HCT116 (cell line): ENCODE data around the gene ATRN. TPM values are rescaled to one million over a fixed set of nuclear protein-coding genes. Genes with fewer than 3 reads are reported as not detected.

Source experiments
- ATAC-seq: fragments of 200-7000 bp; cut with Tn5 transposase; 2 replicates; pipeline ENCODE4 v1.9.1; 2020; ENCODE audit warnings: mild to moderate bottlenecking, moderate library complexity
- BruUV-seq: library from RNA; stranded (reverse); fragments of 400-500 nt; replicated peaks from 2 replicates; lab custom pipeline; 2021; lab: Mats Ljungman, UMichigan
- CTCF ChIA-PET: fragments of 300-600 bp; sonication (Branson Sonifier 250); formaldehyde crosslinking; loops from one replicate; lab custom pipeline; 2021; ENCODE audit warnings: antibody characterized with exemption; lab: Charles Lee
- POLR2A ChIA-PET: fragments of 300-600, 350-600 bp; sonication (Branson Sonifier 250); formaldehyde crosslinking; loops from one replicate; lab custom pipeline; 2021; ENCODE audit warnings: antibody characterized with exemption; lab: Charles Lee
- RAD21 ChIA-PET, 2 experiments: fragments of 300-600 bp; sonication (Branson Sonifier 250); formaldehyde crosslinking; loops; one replicate each; lab custom pipeline; 2023; ENCODE audit warnings: low total read pairs in 2 of 2; ENCODE audit not compliant: uncharacterized antibody in 2 of 2, unreplicated experiment in 2 of 2, low non-redundant PET in 1 of 2; lab: Charles Lee
- DNase-seq: peaks from one replicate; pipeline ENCODE4 v3.0.0-alpha.2; 2010; ENCODE audit warnings: low read depth, low spot score
- H2AFZ ChIP-seq: fragments of 200-600 bp; shearing (Covaris generic), sonication (generic); 2 replicates; pipeline ENCODE4 v1.6.1; 2017; ENCODE audit warnings: low read depth, mixed run types, mixed read lengths, antibody characterized with exemption, low read length; ENCODE audit not compliant: poor library complexity, severe bottlenecking
- H3K27ac ChIP-seq: 2 replicates; pipeline ENCODE4 v1.5.1; 2012; ENCODE audit warnings: low read depth, low read length
- H3K27me3 ChIP-seq: fragments of 200-600 bp; sonication (generic); 2 replicates; pipeline ENCODE4 v1.6.1; 2016; ENCODE audit warnings: mixed run types, low read length, mixed read lengths; ENCODE audit not compliant: insufficient read depth
- H3K36me3 ChIP-seq, 2 experiments: fragments of 200-500 bp in 1 of 2; fragments of 200-600 bp in 1 of 2; sonication (Bioruptor generic) in 1 of 2; sonication (generic) in 1 of 2; 2 replicates each; pipeline versions ENCODE4 v1.5.1 to v1.6.1; 2014 to 2016; ENCODE audit warnings: low read length in 2 of 2, inconsistent platforms in 1 of 2, mixed read lengths in 1 of 2, mixed run types in 1 of 2; ENCODE audit not compliant: insufficient read depth in 2 of 2, control insufficient read depth in 1 of 2
- H3K4me1 ChIP-seq, 2 experiments: fragments of 200-600 bp in 1 of 2; sonication (generic) in 1 of 2; 2 replicates each; pipeline versions ENCODE4 v1.5.1 to v1.6.1; 2012 to 2017; ENCODE audit warnings: low read length in 2 of 2, inconsistent platforms in 1 of 2, mild to moderate bottlenecking in 1 of 2, mixed read lengths in 1 of 2, mixed run types in 1 of 2, moderate library complexity in 1 of 2; ENCODE audit not compliant: insufficient read depth in 2 of 2, control insufficient read depth in 1 of 2
- H3K4me2 ChIP-seq: fragments of 200-600 bp; sonication (generic); 2 replicates; pipeline ENCODE4 v1.6.1; 2017; ENCODE audit warnings: mixed run types, low read length, mixed read lengths
- H3K4me3 ChIP-seq, 2 experiments: fragments of 200-600 bp in 1 of 2; sonication (generic) in 1 of 2; replicated peaks in 1 of 2; 2 replicates each; pipeline ENCODE4 v1.5.1; 2011 to 2016; ENCODE audit warnings: low read length in 2 of 2, control low read depth in 1 of 2, low read depth in 1 of 2, mild to moderate bottlenecking in 1 of 2, mixed read lengths in 1 of 2, mixed run types in 1 of 2
- H3K79me2 ChIP-seq: fragments of 200-600 bp; sonication (generic); 2 replicates; pipeline ENCODE4 v1.6.1; 2017; ENCODE audit warnings: mild to moderate bottlenecking, mixed run types, low read length, moderate library complexity, mixed read lengths; ENCODE audit not compliant: insufficient read depth
- H3K9ac ChIP-seq: fragments of 200-600 bp; sonication (generic); 2 replicates; pipeline ENCODE4 v1.6.1; 2016; ENCODE audit warnings: low read length, mixed read lengths
- H3K9me2 ChIP-seq: fragments of 200-600 bp; sonication (generic), shearing (Covaris generic); 2 replicates; pipeline ENCODE4 v1.6.1; 2017; ENCODE audit warnings: mixed run types, mild to moderate bottlenecking, moderate library complexity; ENCODE audit not compliant: insufficient read depth
- H3K9me3 ChIP-seq, 2 experiments: fragments of 200-500 bp in 1 of 2; fragments of 200-600 bp in 1 of 2; sonication (Bioruptor generic) in 1 of 2; sonication (generic) in 1 of 2; 2 replicates each; pipeline ENCODE4 v1.6.1; 2014 to 2017; ENCODE audit warnings: low read length in 2 of 2, mixed read lengths in 2 of 2, inconsistent platforms in 1 of 2, low read depth in 1 of 2, mild to moderate bottlenecking in 1 of 2, mixed run types in 1 of 2, moderate library complexity in 1 of 2; ENCODE audit not compliant: control insufficient read depth in 1 of 2, insufficient read depth in 1 of 2
- H4K20me1 ChIP-seq: fragments of 200-600 bp; sonication (generic), shearing (Covaris generic); 2 replicates; pipeline ENCODE4 v1.6.1; 2017; ENCODE audit warnings: mixed run types, mild to moderate bottlenecking, moderate library complexity; ENCODE audit not compliant: insufficient read depth
- EZH2phosphoT487 ChIP-seq: fragments of 200-600 bp; IDR thresholded peaks from 2 replicates; pipeline ENCODE4 v1.6.1; 2018; ENCODE audit warnings: antibody characterized with exemption, borderline replicate concordance
- JUND ChIP-seq: IDR thresholded peaks from 2 replicates; pipeline ENCODE4 v1.6.1; 2012
- SIN3A ChIP-seq: IDR thresholded peaks from 2 replicates; pipeline ENCODE4 v1.6.1; 2012; ENCODE audit warnings: low read depth
- TCF7L2 ChIP-seq: IDR thresholded peaks from 2 replicates; pipeline ENCODE4 v1.7.0; 2011; ENCODE audit warnings: borderline replicate concordance, inconsistent platforms; ENCODE audit not compliant: insufficient read depth, insufficient read length; ENCODE audit errors: extremely low read depth
- YY1 ChIP-seq: IDR thresholded peaks from 2 replicates; pipeline ENCODE4 v1.6.1; 2011; ENCODE audit warnings: low read length, low read depth, moderate library complexity, mild to moderate bottlenecking; ENCODE audit not compliant: insufficient replicate concordance; ENCODE audit errors: extremely low read depth
- ZFX ChIP-seq: fragments of 450-650 bp; IDR thresholded peaks from 2 replicates; pipeline ENCODE4 v1.6.1; 2017
- ZNF274 ChIP-seq: fragments of 200-500 bp; sonication (Bioruptor generic); IDR thresholded peaks from 2 replicates; pipeline ENCODE4 v1.6.1; 2014; ENCODE audit warnings: mild to moderate bottlenecking, low read depth, low read length, inconsistent platforms
- intact Hi-C: fragments of 100-400 bp; cut with micrococcal nuclease; formaldehyde crosslinking; loops from 2 replicates; pipeline ENCODE4 v1.10.0; 2022
- total RNA-seq: library from RNA; stranded (reverse); gene quantifications from one replicate; pipeline ENCODE4 v1.2.1, GENCODE V29; 2021; ENCODE audit not compliant: unreplicated experiment
- TF ChIP-seq, protein P1 (sequence below), 3 experiments: fragments of 200-600 bp in 1 of 3; sonication (generic) in 1 of 3; IDR thresholded peaks in 2 of 3; conservative IDR thresholded peaks in 1 of 3; 2 replicates each; pipeline ENCODE4 v1.5.1; 2012 to 2017; ENCODE audit warnings: low read depth in 2 of 3, low read length in 2 of 3, antibody characterized with exemption in 1 of 3, borderline replicate concordance in 1 of 3, control low read depth in 1 of 3, mild to moderate bottlenecking in 1 of 3, mixed read lengths in 1 of 3, mixed run types in 1 of 3, moderate library complexity in 1 of 3; ENCODE audit not compliant: insufficient read depth in 1 of 3

Gene ATRN
- total RNA-seq, 1 experiment from 2014 or later = 24.4 TPM

DNA sequence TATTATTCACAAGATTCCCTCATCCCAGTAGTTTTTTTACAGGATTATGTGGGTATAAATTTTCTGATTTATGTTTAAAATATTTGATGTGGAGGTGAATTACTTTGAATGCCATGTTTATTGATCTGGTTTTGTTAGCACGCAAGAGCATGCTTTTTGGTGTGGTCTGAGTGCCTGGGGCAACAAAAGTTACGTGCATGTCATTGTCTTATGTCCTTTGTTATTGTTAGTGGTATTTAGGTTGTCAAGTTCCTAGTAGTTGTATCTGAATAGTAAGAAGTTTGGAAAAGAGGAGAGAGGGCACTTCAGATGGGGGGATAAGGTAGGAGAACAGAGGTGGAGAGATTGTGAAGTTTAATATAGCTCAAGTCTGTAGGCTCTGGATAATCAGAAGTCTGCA is 95.0 kb downstream of the ATRN start (continued):
- TF ChIP-seq, protein P1, sequence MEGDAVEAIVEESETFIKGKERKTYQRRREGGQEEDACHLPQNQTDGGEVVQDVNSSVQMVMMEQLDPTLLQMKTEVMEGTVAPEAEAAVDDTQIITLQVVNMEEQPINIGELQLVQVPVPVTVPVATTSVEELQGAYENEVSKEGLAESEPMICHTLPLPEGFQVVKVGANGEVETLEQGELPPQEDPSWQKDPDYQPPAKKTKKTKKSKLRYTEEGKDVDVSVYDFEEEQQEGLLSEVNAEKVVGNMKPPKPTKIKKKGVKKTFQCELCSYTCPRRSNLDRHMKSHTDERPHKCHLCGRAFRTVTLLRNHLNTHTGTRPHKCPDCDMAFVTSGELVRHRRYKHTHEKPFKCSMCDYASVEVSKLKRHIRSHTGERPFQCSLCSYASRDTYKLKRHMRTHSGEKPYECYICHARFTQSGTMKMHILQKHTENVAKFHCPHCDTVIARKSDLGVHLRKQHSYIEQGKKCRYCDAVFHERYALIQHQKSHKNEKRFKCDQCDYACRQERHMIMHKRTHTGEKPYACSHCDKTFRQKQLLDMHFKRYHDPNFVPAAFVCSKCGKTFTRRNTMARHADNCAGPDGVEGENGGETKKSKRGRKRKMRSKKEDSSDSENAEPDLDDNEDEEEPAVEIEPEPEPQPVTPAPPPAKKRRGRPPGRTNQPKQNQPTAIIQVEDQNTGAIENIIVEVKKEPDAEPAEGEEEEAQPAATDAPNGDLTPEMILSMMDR (IDR thresholded peaks at IDR 0.05 in 2 of 3, conservative IDR thresholded peaks at IDR 0.05 in 1 of 3; ENCODE audit: borderline replicate concordance in 1 of 3, insufficient read depth in 1 of 3, low read depth in 2 of 3, low read length in 2 of 3) = no peak
- no peak for TF ChIP-seq EZH2phosphoT487
- TF ChIP-seq ZFX = no peak
- no peak for TF ChIP-seq JUND

DNA sequence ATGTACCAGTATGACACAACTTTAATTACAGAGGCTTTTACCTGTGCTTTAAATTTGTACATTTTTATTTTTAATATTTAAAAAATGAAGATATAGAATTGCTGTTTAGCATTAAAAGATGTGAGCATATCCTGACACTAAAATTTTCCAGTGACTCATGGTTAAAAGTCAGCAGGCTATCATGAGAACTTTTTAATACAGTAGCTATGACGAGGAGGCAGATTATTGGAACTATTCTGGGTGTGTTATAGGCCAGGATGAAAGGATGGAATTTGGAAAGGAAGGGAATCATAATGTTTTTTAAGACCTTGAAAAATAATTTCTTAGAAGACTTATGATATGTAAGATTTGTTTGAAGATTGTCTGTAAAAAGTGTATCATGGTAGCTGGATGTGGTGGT is 101.3 kb downstream of the ATRN start:
- H2AFZ ChIP-seq = no peak overlapping the region
- ChIA-PET RAD21 (no interaction called here), POLR2A (no interaction called here), CTCF (no interaction called here)
- H3K4me2 ChIP-seq = no peak overlapping the region
- no peaks in the 10 kb centered on the region for H4K20me1 ChIP-seq
- H3K27me3 ChIP-seq = no peaks in the 10 kb centered on the region
- ATAC-seq = no peak
- no peak overlapping the region for H3K4me3 ChIP-seq
- no peaks in the 10 kb centered on the region for H3K4me1 ChIP-seq
- BruUV-seq = no TSS peak
- intact Hi-C loops = no loop called here
- H3K9ac ChIP-seq = no peak overlapping the region
- no peaks in the 10 kb centered on the region for H3K9me2 ChIP-seq
- no peak overlapping the region for H3K27ac ChIP-seq
- no peaks in the 10 kb centered on the region for H3K9me3 ChIP-seq
- no peak for DNase-seq
- TF ChIP-seq ZFX (no peak), TCF7L2 (no peak), YY1 (no peak), ZNF274 (no peak), SIN3A (no peak)
- no peaks in the 10 kb centered on the region for H3K79me2 ChIP-seq
- 0 out of 4 replicates have a peak, but pooled peaks cover 2 to 6% of the 10 kb centered on the region in 2 experiments for H3K36me3 ChIP-seq
